Gastrocnemius medialis (tissue), 4 donors: Measurements from ENCODE around the gene TRAK1. TPM values are rescaled to one million over a fixed set of nuclear protein-coding genes. Genes with fewer than 3 reads are reported as not detected.
A peak's percentile ranks its signal among the peaks of the same experiment; 100 is the strongest.

Experiments
- ATAC-seq, 2 donors: fragments of 150-250 bp; one replicate each; pipeline ENCODE4 v1.9.1; 2016
- DNase-seq, 2 donors: peaks; one replicate each; pipeline ENCODE4 v3.0.0-alpha.2; 2019
- H3K27ac ChIP-seq, 4 donors: fragments of 200-600 bp; sonication (generic); 1 replicate in 1 of 4; 2 replicates in 3 of 4; pipeline ENCODE4 v1.5.1; 2016 to 2018; ENCODE audit warnings: mild to moderate bottlenecking in 2 of 4, moderate library complexity in 1 of 4
- H3K27me3 ChIP-seq, 3 donors: fragments of 200-600 bp; sonication (generic) in 2 of 3; 1 replicate in 1 of 3; 2 replicates in 2 of 3; pipeline versions ENCODE4 v1.5.1 to v1.6.0; 2016 to 2019; ENCODE audit warnings: mild to moderate bottlenecking in 1 of 3, moderate library complexity in 1 of 3
- H3K36me3 ChIP-seq, 2 donors: fragments of 200-600 bp; sonication (generic) in 1 of 2; one replicate each; pipeline ENCODE4 v1.5.1; 2017 to 2018
- H3K4me1 ChIP-seq, 2 donors: fragments of 200-600 bp; sonication (generic) in 1 of 2; one replicate each; pipeline ENCODE4 v1.5.1; 2016 to 2017; ENCODE audit warnings: mild to moderate bottlenecking in 2 of 2
- H3K4me3 ChIP-seq, 4 donors: fragments of 200-600 bp; sonication (generic) in 3 of 4; 1 replicate in 1 of 4; 2 replicates in 3 of 4; pipeline ENCODE4 v1.5.1; 2016 to 2019; ENCODE audit warnings: mild to moderate bottlenecking in 2 of 4
- H3K9me3 ChIP-seq, 3 donors: fragments of 200-600 bp; sonication (generic) in 2 of 3; 1 replicate in 1 of 3; 2 replicates in 2 of 3; pipeline ENCODE4 v1.5.1; 2016 to 2019
- POLR2A ChIP-seq, 2 donors: fragments of 450-650 bp; IDR thresholded peaks; one replicate each; pipeline ENCODE4 v1.6.1; 2017; ENCODE audit warnings: antibody characterized with exemption in 2 of 2, mild to moderate bottlenecking in 2 of 2, moderate library complexity in 2 of 2
- in situ Hi-C, 4 donors: fragments of 200-750 bp; cut with MboI; loops; one replicate each; pipeline versions ENCODE4 v1.15.0 to v1.8.0; 2017; ENCODE audit warnings: low sequenced_read_pairs in 4 of 4
- intact Hi-C: fragments of 100-400 bp; cut with DNase I; formaldehyde crosslinking; loops from one replicate; pipeline ENCODE4 v1.15.1; 2023; ENCODE audit warnings: low total_unique reads
- total RNA-seq, 4 donors: library from RNA; depleted of rRNA; stranded (reverse); fragments of >200 nt; gene quantifications; one replicate each; pipeline versions ENCODE4 v1.1.0 to v1.2.3, GENCODE V29; 2016
- TF ChIP-seq, protein P1 (sequence below), 5 experiments: fragments of 450-650 bp in 3 of 5; fragments of 200-600 bp in 2 of 5; sonication (generic) in 2 of 5; IDR thresholded peaks in 4 of 5; conservative IDR thresholded peaks in 1 of 5; 1 replicate in 4 of 5; 2 replicates in 1 of 5; pipeline ENCODE4 v1.5.1; 2016 to 2019; ENCODE audit warnings: antibody characterized with exemption in 5 of 5, mild to moderate bottlenecking in 3 of 5, moderate library complexity in 3 of 5

Gene TRAK1
- total RNA-seq, 4 donors from 2014 or later: 59.5 to 109 (median 98.6) TPM

- in situ Hi-C loops (loop anchor here in 2 of 4 donors (25.0 kb wide), 1 partner anchor 163 kb away; no protein-coding TSS in a partner anchor), intact Hi-C loops (loop anchor here (5.0 kb wide), 1 partner anchor 153 kb away; no protein-coding TSS in a partner anchor)
- Histone ChIP-seq H3K27me3 (no peaks in the 10 kb centered on the region), H3K4me1 (peaks cover 72 to 78% of the 10 kb centered on the region in 2 donors), H3K4me3 (no peak overlapping the region), H3K9me3 (no peaks in the 10 kb centered on the region), H3K36me3 (no peaks in the 10 kb centered on the region), H3K27ac (peak overlapping the region; percentile 81 to 89 (median 86))
- TF ChIP-seq, protein P1, sequence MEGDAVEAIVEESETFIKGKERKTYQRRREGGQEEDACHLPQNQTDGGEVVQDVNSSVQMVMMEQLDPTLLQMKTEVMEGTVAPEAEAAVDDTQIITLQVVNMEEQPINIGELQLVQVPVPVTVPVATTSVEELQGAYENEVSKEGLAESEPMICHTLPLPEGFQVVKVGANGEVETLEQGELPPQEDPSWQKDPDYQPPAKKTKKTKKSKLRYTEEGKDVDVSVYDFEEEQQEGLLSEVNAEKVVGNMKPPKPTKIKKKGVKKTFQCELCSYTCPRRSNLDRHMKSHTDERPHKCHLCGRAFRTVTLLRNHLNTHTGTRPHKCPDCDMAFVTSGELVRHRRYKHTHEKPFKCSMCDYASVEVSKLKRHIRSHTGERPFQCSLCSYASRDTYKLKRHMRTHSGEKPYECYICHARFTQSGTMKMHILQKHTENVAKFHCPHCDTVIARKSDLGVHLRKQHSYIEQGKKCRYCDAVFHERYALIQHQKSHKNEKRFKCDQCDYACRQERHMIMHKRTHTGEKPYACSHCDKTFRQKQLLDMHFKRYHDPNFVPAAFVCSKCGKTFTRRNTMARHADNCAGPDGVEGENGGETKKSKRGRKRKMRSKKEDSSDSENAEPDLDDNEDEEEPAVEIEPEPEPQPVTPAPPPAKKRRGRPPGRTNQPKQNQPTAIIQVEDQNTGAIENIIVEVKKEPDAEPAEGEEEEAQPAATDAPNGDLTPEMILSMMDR (IDR thresholded peaks at IDR 0.05 in 4 of 5, conservative IDR thresholded peaks at IDR 0.05 in 1 of 5): no peak
- no peak for TF ChIP-seq POLR2A (IDR thresholded peaks at IDR 0.05)
- no peak for ATAC-seq
- DNase-seq: no peak
These were observed 84.5 kb downstream of the TRAK1 start for GRCh38 chr3:42175386-42176240.

GRCh38 chr3:42176242-42177034 lies 85.3 kb downstream of the TRAK1 start:
- no peaks in the 10 kb centered on the region for H3K9me3 ChIP-seq
- H3K27ac ChIP-seq: peak overlapping the region; percentile 81 to 89 (median 86)
- in situ Hi-C loops (loop anchor here in 2 of 4 donors (25.0 kb wide), 1 partner anchor 164 kb away; no protein-coding TSS in a partner anchor), intact Hi-C loops (loop anchor here (5.0 kb wide), 1 partner anchor 154 kb away; no protein-coding TSS in a partner anchor)
- no peak for TF ChIP-seq POLR2A (IDR thresholded peaks at IDR 0.05)
- TF ChIP-seq, protein P1 (IDR thresholded peaks at IDR 0.05 in 4 of 5, conservative IDR thresholded peaks at IDR 0.05 in 1 of 5): no peak
- H3K27me3 ChIP-seq: no peaks in the 10 kb centered on the region
- ATAC-seq (no peak), DNase-seq (no peak)
- H3K4me3 ChIP-seq: no peak overlapping the region
- no peaks in the 10 kb centered on the region for H3K36me3 ChIP-seq
- H3K4me1 ChIP-seq: peaks cover 65 to 74% of the 10 kb centered on the region in 2 donors

DNA sequence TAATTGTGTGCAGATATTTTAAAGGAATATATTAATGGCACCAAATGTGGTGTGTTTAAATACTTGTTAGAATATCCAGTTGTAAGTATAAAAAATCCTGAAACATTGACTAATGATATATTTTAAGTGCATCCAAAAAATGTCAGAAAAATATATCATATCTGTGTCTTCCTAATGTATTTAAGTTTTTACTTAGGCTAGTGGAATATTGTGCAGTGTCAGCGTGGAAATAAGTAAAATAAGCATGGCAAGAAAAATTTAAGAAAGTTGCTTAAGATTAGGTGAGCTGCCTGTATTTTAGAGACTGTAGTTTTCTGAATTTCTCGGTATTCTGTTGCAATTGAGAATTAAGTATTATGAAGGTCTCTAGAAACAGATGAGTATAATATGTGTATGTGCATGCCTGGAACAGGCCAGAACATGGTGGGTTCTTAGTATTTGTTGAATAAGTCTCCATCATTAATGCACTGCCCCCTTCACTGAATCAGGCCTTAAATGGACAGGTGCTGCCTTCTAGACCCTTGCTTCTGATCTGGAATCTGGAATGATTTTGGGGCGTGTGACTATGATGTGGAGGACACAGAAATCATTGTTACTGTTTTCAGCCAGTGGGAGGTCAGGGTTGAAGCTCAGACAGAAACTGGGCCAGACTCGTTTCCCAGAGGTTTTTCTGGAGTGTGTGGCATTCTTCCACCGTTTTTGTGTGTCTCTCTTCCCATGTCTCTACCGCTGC lies 86.1 kb downstream of the TRAK1 start:
- DNase-seq (no peak), ATAC-seq (no peak)
- no peaks in the 10 kb centered on the region for H3K9me3 ChIP-seq
- H3K4me3 ChIP-seq: no peak overlapping the region
- in situ Hi-C loops (loop anchor here in 2 of 4 donors (25.0 kb wide), 1 partner anchor 165 kb away; no protein-coding TSS in a partner anchor), intact Hi-C loops (loop anchor here (5.0 kb wide), 1 partner anchor 155 kb away; no protein-coding TSS in a partner anchor)
- H3K27me3 ChIP-seq: no peaks in the 10 kb centered on the region
- H3K4me1 ChIP-seq: peaks cover 58 to 66% of the 10 kb centered on the region in 2 donors
- TF ChIP-seq, protein P1 (IDR thresholded peaks at IDR 0.05 in 4 of 5, conservative IDR thresholded peaks at IDR 0.05 in 1 of 5): no peak
- TF ChIP-seq POLR2A (IDR thresholded peaks at IDR 0.05): no peak
- H3K36me3 ChIP-seq: no peaks in the 10 kb centered on the region
- H3K27ac ChIP-seq: peak overlapping the region; percentile 81 to 89 (median 86)

- Histone ChIP-seq H3K4me3 (no peak overlapping the region), H3K4me1 (peaks cover 58 to 66% of the 10 kb centered on the region in 2 donors), H3K9me3 (no peaks in the 10 kb centered on the region), H3K36me3 (no peaks in the 10 kb centered on the region), H3K27ac (peak overlapping the region; percentile 81 to 89 (median 86)), H3K27me3 (no peaks in the 10 kb centered on the region)
- in situ Hi-C loops: loop anchor here in 2 of 4 donors (25.0 kb wide), 1 partner anchor 165 kb away; no protein-coding TSS in a partner anchor
- DNase-seq (no peak), ATAC-seq (no peak)
- TF ChIP-seq, protein P1 (IDR thresholded peaks at IDR 0.05 in 4 of 5, conservative IDR thresholded peaks at IDR 0.05 in 1 of 5): no peak
- TF ChIP-seq POLR2A (IDR thresholded peaks at IDR 0.05): no peak
- intact Hi-C loops: loop anchor here (5.0 kb wide), 1 partner anchor 155 kb away; no protein-coding TSS in a partner anchor
These were observed 86.6 kb downstream of the TRAK1 start for GRCh38 chr3:42177801-42178150.
